HG03469 (cell line): ENCODE results near the gene OR10J1.
"Not testable (repeated sequence)": the region's sequence is repeated elsewhere in the genome, so short reads cannot be mapped to it uniquely, and the experiment has no call there.

ENCODE experiments used
- ATAC-seq: cut with Tn5 transposase; IDR thresholded peaks from one replicate; pipeline ENCODE4 v1.9.1; 2021; ENCODE audit warnings: mild to moderate bottlenecking, moderate library complexity, moderate number of reproducible peaks; ENCODE audit not compliant: unreplicated experiment

The OR10J1 gene, protein sequence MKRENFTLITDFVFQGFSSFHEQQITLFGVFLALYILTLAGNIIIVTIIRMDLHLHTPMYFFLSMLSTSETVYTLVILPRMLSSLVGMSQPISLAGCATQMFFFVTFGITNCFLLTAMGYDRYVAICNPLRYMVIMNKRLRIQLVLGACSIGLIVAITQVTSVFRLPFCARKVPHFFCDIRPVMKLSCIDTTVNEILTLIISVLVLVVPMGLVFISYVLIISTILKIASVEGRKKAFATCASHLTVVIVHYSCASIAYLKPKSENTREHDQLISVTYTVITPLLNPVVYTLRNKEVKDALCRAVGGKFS

GRCh38 chr1:159439422-159439821 lies at the start of gene OR10J1:
Gene OR10J1 (plus strand): TSS chr1:159439722. CDS start chr1:159439792, 70 bp downstream.
- ATAC-seq: no peak

GRCh38 chr1:159406821-159407220 lies 32.7 kb upstream of the OR10J1 start:
- ATAC-seq: no peak

DNA sequence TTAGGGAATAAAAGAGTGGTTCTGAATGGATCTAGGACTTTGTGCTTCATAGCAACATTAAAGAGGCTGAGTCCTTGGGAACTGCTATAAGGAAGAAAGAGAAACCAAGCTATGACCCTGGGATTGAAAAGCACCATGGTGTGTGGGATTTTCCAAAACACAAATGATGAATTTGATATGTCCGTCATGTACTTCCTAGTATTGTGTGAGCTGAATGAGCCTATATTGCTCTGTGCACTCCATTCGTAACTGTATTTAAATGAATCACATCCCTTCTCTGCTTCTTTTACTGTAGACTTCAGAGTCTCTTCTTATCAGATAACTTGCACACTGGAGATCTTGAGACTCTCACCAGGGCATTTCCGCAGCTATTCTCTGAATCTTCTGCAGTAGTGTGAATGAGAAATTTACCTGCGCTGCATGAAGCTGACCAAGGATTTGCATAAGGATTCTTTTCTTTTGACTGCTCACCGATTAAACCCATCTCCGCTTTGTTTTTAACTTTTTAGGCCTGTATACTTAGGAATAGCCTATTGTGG lies 30.6 kb upstream of the OR10J1 start:
- no peak for ATAC-seq

- no peak for ATAC-seq
These were observed 17.7 kb upstream of the OR10J1 start for GRCh38 chr1:159421821-159422220.

DNA sequence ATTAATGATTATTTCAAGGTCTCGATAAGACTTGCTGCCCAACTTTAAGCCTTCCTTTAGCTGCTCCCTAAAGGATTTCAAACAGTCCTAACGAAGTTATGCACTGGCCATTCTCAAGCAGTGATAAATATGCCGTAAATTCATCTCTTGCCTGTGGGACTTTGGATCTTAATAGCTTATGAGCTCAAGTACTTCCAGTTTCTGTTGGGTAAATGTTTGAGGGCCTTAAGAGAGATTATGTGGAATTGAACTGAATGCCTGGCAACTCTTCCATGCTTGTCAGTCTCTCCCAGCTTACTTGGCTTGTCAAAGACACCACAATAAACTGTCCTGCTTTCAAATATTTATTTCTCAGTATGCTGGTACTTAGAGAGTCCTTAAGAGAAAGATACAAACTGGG lies 11.0 kb upstream of the OR10J1 start:
- no peak for ATAC-seq

DNA sequence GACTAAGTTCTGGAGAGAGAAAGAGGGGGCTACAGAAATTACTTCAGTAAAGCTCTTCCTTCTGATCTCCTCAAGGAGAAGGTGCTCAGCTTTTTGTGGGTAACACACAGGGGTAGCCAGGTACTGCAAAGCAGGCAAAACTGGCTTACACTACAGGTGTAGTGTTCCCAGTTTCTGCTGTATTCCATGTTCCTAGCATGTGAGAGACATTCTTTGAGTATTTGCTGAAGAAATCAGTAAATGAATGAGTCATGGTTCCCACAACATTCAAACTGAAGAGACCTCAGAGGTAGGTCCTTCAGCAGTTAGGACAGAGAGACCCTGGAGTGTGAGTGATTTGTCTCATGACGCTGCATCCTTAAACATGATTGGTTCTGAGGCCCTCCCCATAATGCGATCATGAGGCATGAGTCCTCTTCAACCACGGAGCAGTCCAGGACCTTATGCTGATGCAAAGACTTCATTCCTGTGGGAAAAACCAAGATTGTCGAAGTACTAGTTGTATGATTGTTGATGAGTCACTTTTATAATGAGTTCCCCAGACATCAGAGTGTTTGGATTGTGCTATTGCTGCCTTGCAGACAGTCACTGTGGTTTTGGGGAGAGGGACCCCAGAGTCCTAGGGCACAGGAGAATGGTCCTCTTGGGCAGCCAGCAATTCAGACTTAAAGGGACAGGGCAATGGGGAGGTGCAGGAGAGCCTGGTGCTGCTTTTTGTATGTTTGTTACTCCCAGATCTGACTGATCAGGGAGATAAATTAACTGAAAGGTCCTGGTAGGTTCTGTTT lies 10.3 kb upstream of the OR10J1 start:
- no peak for ATAC-seq

- ATAC-seq: no peak
These were observed 8.5 kb upstream of the OR10J1 start for GRCh38 chr1:159430985-159431384.

DNA sequence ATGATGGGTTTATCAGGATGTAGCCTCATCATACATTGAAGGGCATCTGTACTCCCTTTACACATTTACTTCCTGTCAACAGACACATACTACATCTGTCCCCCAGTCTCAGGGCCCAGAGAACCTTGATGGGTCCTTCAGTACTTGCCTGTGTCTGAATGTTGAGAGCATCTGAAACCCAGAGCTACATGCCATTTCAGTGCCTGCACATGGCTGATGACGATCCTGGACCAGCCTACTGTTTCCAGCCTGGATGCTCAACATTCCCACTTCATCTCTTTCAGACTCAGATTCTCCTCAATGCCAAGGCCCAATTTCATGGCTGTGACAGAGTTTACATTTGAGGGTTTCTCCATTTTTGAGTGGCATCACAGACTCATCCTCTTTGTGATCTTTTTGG lies 7.6 kb upstream of the OR10J1 start, which contains the start of gene OR10J4:
Gene OR10J4 (plus strand): TSS at position 301 of the 400 bp plus-strand sequence.
- no peak for ATAC-seq

- no peak for ATAC-seq
These were observed 3.1 kb upstream of the OR10J1 start for GRCh38 chr1:159436469-159436868.

DNA sequence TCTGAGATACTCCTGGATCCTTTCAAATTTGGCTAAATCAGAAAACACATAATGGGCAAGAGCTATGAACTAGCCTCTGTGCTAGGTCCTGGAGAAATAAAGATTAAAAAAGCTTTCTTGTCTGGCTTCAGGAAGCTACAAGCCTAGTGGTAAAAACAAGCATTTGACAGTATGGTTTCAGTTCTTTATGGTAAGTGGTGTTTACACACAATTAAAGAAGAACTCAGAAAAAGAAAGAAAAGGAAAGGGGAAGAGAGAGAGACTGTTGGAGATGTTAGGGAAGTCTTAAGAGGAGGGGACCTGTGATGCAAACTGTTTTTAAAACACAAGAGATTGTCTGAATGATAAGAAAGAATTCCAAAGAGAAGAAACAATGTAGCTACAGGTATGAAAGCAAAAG lies 1.8 kb downstream of the OR10J1 start:
- no peak for ATAC-seq

- no peak for ATAC-seq
These were observed 2.9 kb downstream of the OR10J1 start for GRCh38 chr1:159442428-159442827.

DNA sequence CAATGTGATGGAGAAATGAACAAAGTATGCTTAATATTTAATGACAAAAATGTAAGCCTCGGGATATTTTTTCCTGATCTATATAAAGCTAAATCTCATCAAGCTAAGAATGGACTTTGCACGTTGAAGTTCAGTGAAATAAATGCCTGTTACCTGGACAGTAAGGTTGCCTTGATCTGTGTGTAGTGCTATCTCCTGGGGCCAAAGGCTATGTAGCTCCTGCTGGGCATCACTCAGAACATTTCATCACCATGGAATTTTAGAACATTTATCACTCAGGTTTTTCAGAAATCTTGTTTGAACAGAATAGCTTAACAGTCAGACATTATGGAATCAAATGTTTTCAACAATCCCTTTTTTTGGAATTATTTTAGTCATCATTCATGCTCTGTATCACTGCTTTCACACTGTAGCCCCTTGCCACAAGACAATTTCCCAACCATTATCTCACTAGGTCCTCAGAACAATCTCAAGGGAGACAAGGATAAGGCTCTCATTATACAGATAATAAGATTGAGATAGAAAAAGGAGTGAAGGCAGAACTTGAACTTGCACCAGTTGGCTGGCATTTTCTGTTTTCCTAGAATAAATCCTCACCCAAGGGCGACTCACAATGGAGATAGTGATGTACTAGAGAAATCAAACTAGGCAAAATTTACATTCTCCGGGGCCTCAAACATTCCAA lies 3.7 kb downstream of the OR10J1 start:
- ATAC-seq: no peak

- ATAC-seq: no peak
These were observed 5.0 kb downstream of the OR10J1 start for GRCh38 chr1:159444511-159444910.

DNA sequence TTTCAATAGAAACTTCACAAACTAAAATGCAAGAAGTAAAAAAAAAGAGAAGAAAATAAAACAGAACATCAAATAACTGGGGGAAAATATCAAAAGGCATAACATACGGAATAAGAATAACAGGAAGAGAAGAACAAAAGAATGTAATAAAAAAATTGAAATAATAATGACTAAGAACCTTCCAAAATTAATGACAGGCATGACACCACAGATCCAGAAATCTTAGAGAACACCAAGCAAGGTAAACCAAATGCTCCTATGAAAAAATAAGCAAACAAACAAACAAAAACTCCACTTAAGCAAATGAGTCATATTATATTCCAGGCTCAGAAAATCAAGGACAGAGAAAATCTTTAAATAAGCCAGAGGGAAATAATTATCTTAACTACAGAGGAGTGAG lies 8.7 kb downstream of the OR10J1 start:
- ATAC-seq: no peak

- ATAC-seq: not testable (repeated sequence)
These were observed 10.1 kb downstream of the OR10J1 start for GRCh38 chr1:159449605-159450004.

DNA sequence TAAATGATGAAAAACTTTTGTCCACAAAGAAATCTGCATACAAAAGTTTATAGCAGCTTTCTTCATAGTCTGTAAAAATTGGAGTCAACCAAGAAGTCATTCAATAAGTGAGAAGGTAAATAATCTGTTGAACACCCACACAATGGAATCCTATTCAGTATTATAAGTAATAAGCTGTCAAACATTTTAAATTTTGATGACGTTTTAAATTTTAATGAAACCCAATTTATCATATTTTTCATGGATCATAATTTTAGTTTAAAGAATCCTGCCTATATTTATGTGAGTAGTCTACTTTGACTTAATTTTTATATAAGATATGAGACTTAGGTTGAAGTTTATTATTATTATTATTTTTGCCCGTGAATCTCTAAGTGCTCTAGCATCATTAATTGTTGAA lies 20.0 kb downstream of the OR10J1 start:
- ATAC-seq: no peak

DNA sequence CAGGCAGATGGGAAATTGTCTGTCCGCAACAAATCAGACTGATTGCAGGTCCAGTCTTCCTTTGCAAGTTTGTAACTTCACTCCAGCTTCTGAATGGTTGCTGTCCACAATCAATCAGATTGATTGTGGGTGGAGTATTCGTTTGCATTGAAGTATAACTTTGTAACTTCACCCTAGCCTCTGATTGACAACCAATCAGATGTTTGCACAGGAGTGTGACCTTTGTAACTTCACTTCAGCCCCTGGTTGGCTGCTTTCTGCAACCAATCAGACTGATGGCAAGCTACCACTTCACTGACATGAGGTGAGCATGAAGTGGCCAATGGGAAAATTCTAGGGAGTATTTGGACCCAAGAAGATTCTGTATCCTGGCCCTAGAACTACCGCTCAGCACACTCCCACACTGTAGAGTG lies 25.7 kb downstream of the OR10J1 start:
- ATAC-seq: no peak

DNA sequence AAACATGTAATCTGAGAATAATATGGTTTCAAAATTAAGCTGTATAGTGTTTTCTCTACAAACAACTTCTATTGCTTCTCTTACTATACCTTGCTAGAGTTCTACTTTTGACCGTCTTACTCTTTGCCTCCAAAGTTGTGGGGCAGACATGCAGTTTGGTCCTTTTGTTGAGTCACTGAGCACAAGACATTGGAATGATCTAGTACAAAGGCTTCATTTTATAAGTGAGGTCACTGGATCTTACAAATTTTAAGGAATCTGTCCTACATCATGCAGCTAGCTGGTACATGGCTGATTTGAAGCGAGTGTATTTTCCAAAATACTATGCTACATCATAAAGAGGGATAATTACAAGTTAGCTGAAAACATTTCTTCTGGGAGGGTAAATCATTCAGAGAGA lies 28.8 kb downstream of the OR10J1 start:
- ATAC-seq: no peak

DNA sequence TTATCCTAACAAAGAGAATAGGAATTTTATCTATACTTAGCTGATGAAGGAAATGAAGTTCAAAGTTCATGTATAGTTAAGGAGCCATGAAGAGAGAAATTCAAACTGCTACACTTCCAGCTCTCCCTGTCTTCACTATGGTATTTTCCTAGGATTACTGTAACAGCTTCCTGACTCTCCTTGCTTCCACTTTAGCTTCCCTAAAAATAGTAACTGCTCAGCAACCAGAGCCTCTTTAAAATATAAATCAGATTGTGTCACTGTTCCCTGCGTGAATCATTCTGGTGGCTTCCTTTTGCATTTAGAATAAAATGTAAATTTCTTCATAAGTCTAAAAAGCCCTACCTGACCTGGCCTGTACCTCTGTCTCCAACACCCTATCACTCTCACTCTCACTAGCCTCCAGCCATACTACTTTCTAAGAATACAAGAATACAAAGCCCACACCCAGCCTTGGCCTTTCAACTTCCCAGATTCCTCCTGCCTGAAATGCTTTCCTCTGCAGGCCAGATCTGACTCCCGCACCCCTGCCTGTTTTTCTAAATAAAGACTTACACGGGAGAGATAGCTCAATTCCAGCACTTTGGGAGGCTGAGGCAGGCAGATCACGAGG lies 30.5 kb downstream of the OR10J1 start:
- no peak for ATAC-seq

- ATAC-seq: no peak
These were observed 33.8 kb downstream of the OR10J1 start for GRCh38 chr1:159473335-159473734.

- no peak for ATAC-seq
These were observed 35.4 kb downstream of the OR10J1 start for GRCh38 chr1:159474926-159475325.
